Measurements from ENCODE around the gene SENP2. TPM values are rescaled to one million over a fixed set of nuclear protein-coding genes. Genes with fewer than 3 reads are reported as not detected.

The SENP2 gene
- total and polyA plus RNA-seq, 2 experiments from 2014 or later, result 29.2 to 80.3 TPM

DNA sequence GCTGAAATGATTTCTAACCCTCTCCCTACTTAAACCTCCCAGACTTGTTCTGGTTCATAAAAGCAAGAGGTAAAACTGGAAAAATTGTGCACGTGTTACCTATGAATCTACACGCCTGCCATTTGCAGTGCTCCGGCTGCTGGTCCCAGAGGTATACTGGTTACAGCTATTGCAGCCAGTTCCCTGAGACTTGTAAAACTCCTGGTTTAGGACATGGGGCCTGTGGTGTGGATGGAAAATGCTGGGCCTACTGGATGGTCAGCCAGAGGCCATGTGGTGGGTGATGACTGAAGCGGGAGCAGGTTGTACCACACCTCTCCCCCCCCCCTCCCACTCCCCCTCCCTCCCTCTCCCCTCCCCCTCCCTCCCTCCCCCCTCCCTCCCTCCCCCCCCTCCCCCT is 45.0 kb downstream of the SENP2 start:
- Mint-ChIP-seq H3K27ac (no peak overlapping the region; the same call in 1 of the 2 replicates), H3K36me3 (ENCODE audit: low read depth) (peaks cover 53% of the 10 kb centered on the region), H3K27me3 (ENCODE audit: insufficient read depth, low read depth, poor library complexity) (peaks cover 5% of the 10 kb centered on the region), H3K4me1 (no peaks in the 10 kb centered on the region), H3K4me3 (no peak overlapping the region), H3K9me3 (no peaks in the 10 kb centered on the region)
- Histone ChIP-seq H3K27ac (ENCODE audit: low read depth) (no peak overlapping the region), H3K9me2 (ENCODE audit: insufficient read depth) (no peaks in the 10 kb centered on the region), H3F3A (replicated peaks; ENCODE audit: low read depth) (peaks cover 8% of the 10 kb centered on the region; the same call in 1 of the 2 replicates), H3K27me3 (ENCODE audit: insufficient read depth) (no peaks in the 10 kb centered on the region), H3K4me2 (no peak overlapping the region), H3K79me2 (replicated peaks; ENCODE audit: insufficient read depth) (no peaks in the 10 kb centered on the region), H3K36me3 (ENCODE audit: insufficient read depth) (peaks cover 34% of the 10 kb centered on the region), H3K4me3 (no peak overlapping the region), H4K20me1 (replicated peaks; ENCODE audit: insufficient read depth) (peaks cover 6% of the 10 kb centered on the region; the same call in 1 of the 2 replicates), H2AFZ (no peak overlapping the region), H3K4me1 (ENCODE audit: insufficient read depth) (no peaks in the 10 kb centered on the region)
- TF ChIP-seq, protein P1, sequence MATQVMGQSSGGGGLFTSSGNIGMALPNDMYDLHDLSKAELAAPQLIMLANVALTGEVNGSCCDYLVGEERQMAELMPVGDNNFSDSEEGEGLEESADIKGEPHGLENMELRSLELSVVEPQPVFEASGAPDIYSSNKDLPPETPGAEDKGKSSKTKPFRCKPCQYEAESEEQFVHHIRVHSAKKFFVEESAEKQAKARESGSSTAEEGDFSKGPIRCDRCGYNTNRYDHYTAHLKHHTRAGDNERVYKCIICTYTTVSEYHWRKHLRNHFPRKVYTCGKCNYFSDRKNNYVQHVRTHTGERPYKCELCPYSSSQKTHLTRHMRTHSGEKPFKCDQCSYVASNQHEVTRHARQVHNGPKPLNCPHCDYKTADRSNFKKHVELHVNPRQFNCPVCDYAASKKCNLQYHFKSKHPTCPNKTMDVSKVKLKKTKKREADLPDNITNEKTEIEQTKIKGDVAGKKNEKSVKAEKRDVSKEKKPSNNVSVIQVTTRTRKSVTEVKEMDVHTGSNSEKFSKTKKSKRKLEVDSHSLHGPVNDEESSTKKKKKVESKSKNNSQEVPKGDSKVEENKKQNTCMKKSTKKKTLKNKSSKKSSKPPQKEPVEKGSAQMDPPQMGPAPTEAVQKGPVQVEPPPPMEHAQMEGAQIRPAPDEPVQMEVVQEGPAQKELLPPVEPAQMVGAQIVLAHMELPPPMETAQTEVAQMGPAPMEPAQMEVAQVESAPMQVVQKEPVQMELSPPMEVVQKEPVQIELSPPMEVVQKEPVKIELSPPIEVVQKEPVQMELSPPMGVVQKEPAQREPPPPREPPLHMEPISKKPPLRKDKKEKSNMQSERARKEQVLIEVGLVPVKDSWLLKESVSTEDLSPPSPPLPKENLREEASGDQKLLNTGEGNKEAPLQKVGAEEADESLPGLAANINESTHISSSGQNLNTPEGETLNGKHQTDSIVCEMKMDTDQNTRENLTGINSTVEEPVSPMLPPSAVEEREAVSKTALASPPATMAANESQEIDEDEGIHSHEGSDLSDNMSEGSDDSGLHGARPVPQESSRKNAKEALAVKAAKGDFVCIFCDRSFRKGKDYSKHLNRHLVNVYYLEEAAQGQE (IDR thresholded peaks at IDR 0.05; ENCODE audit: unreplicated experiment), result no peak
- TF ChIP-seq, protein P2, sequence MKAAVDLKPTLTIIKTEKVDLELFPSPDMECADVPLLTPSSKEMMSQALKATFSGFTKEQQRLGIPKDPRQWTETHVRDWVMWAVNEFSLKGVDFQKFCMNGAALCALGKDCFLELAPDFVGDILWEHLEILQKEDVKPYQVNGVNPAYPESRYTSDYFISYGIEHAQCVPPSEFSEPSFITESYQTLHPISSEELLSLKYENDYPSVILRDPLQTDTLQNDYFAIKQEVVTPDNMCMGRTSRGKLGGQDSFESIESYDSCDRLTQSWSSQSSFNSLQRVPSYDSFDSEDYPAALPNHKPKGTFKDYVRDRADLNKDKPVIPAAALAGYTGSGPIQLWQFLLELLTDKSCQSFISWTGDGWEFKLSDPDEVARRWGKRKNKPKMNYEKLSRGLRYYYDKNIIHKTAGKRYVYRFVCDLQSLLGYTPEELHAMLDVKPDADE (IDR thresholded peaks at IDR 0.05), result no peak
- TF ChIP-seq POLR2AphosphoS5 (IDR thresholded peaks at IDR 0.05; ENCODE audit: low read depth) (no peak), ZNF331 (CRISPR knock-in tag; IDR thresholded peaks at IDR 0.05; ENCODE audit: low read depth) (no peak), JUNB (IDR thresholded peaks at IDR 0.05; ENCODE audit: unreplicated experiment) (no peak)
- TF ChIP-seq, protein P3, sequence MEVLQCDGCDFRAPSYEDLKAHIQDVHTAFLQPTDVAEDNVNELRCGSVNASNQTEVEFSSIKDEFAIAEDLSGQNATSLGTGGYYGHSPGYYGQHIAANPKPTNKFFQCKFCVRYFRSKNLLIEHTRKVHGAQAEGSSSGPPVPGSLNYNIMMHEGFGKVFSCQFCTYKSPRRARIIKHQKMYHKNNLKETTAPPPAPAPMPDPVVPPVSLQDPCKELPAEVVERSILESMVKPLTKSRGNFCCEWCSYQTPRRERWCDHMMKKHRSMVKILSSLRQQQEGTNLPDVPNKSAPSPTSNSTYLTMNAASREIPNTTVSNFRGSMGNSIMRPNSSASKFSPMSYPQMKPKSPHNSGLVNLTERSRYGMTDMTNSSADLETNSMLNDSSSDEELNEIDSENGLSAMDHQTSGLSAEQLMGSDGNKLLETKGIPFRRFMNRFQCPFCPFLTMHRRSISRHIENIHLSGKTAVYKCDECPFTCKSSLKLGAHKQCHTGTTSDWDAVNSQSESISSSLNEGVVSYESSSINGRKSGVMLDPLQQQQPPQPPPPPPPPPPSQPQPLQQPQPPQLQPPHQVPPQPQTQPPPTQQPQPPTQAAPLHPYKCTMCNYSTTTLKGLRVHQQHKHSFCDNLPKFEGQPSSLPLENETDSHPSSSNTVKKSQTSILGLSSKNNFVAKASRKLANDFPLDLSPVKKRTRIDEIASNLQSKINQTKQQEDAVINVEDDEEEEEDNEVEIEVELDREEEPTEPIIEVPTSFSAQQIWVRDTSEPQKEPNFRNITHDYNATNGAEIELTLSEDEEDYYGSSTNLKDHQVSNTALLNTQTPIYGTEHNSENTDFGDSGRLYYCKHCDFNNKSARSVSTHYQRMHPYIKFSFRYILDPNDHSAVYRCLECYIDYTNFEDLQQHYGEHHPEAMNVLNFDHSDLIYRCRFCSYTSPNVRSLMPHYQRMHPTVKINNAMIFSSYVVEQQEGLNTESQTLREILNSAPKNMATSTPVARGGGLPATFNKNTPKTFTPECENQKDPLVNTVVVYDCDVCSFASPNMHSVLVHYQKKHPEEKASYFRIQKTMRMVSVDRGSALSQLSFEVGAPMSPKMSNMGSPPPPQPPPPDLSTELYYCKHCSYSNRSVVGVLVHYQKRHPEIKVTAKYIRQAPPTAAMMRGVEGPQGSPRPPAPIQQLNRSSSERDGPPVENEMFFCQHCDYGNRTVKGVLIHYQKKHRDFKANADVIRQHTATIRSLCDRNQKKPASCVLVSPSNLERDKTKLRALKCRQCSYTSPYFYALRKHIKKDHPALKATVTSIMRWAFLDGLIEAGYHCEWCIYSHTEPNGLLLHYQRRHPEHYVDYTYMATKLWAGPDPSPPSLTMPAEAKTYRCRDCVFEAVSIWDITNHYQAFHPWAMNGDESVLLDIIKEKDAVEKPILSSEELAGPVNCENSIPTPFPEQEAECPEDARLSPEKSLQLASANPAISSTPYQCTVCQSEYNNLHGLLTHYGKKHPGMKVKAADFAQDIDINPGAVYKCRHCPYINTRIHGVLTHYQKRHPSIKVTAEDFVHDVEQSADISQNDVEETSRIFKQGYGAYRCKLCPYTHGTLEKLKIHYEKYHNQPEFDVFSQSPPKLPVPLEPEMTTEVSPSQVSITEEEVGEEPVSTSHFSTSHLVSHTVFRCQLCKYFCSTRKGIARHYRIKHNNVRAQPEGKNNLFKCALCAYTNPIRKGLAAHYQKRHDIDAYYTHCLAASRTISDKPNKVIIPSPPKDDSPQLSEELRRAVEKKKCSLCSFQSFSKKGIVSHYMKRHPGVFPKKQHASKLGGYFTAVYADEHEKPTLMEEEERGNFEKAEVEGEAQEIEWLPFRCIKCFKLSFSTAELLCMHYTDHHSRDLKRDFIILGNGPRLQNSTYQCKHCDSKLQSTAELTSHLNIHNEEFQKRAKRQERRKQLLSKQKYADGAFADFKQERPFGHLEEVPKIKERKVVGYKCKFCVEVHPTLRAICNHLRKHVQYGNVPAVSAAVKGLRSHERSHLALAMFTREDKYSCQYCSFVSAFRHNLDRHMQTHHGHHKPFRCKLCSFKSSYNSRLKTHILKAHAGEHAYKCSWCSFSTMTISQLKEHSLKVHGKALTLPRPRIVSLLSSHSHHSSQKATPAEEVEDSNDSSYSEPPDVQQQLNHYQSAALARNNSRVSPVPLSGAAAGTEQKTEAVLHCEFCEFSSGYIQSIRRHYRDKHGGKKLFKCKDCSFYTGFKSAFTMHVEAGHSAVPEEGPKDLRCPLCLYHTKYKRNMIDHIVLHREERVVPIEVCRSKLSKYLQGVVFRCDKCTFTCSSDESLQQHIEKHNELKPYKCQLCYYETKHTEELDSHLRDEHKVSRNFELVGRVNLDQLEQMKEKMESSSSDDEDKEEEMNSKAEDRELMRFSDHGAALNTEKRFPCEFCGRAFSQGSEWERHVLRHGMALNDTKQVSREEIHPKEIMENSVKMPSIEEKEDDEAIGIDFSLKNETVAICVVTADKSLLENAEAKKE (CRISPR knock-in tag; IDR thresholded peaks at IDR 0.05), result no peak
- ATAC-seq, result no peak
- DNase-seq (ENCODE audit: low spot score), result no peak

Measured in GM23338 (cell line).